ENCODE results near the gene PSEN1. TPM values are rescaled to one million over a fixed set of nuclear protein-coding genes. Genes with fewer than 3 reads are reported as not detected.

PSEN1 gene
- total and polyA plus RNA-seq, 2 of the 8 experiments (the other 6 are each of a cell fraction or from before 2014, with no cell fraction given), result 10.1 to 38.7 TPM

DNA sequence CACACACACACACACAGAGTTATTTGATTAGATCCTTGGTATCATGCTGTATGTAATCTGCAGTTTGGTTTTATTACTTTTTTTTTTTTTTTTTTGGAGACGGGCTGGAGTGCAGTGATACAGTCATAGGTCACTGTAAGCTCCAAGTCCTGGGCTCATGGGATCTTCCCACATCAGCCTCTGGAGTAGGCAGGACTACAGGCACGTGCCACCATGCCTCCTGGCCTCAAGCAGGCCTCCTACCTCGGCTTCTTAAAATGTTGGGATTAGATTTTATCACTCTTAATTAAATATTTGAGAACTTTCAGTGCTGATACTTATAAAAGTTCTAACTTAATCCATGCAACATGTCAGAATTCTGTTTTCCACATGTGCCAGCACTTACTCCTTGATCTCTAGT, 31.3 kb upstream of the PSEN1 start (continued):
- TF ChIP-seq, protein P1, sequence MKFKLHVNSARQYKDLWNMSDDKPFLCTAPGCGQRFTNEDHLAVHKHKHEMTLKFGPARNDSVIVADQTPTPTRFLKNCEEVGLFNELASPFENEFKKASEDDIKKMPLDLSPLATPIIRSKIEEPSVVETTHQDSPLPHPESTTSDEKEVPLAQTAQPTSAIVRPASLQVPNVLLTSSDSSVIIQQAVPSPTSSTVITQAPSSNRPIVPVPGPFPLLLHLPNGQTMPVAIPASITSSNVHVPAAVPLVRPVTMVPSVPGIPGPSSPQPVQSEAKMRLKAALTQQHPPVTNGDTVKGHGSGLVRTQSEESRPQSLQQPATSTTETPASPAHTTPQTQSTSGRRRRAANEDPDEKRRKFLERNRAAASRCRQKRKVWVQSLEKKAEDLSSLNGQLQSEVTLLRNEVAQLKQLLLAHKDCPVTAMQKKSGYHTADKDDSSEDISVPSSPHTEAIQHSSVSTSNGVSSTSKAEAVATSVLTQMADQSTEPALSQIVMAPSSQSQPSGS (IDR thresholded peaks at IDR 0.05; ENCODE audit: low read length), result no peak
- no peak for TF ChIP-seq GTF2F1 (IDR thresholded peaks at IDR 0.05; ENCODE audit: borderline replicate concordance, low read depth, low read length)
- TF ChIP-seq HDAC2 (IDR thresholded peaks at IDR 0.05; ENCODE audit: borderline replicate concordance in 1 of 2, low read depth in 2 of 2, low read length in 2 of 2), result no peak
- TF ChIP-seq TEAD4 (IDR thresholded peaks at IDR 0.05; ENCODE audit: low read depth, low read length), result no peak
- TF ChIP-seq RAD21 (IDR thresholded peaks at IDR 0.05 in 1 of 2, conservative IDR thresholded peaks at IDR 0.05 in 1 of 2; ENCODE audit: low read depth in 2 of 2, low read length in 2 of 2), result no peak
- no peak for TF ChIP-seq POU5F1 (IDR thresholded peaks at IDR 0.05; ENCODE audit: low read depth, low read length)

Data from H1 (cell line).